Liver (tissue), 9 donors: ENCODE results near the gene MUC2. TPM values are rescaled to one million over a fixed set of nuclear protein-coding genes. Genes with fewer than 3 reads are reported as not detected.

Experiments
- DNase-seq: peaks from one replicate; pipeline ENCODE4 v3.0.0-alpha.2; 2017; ENCODE audit warnings: low spot score
- H3K27ac ChIP-seq, 2 donors: one replicate each; pipeline ENCODE4 v1.7.0; 2013; ENCODE audit warnings: inconsistent platforms in 2 of 2, low read length in 2 of 2, control low read depth in 1 of 2, low read depth in 1 of 2, mild to moderate bottlenecking in 1 of 2
- H3K27me3 ChIP-seq, 4 donors: one replicate each; pipeline versions ENCODE4 v1.6.1 to v1.7.0; 2013; ENCODE audit warnings: low read length in 3 of 4, inconsistent platforms in 1 of 4, mild to moderate bottlenecking in 1 of 4, moderate library complexity in 1 of 4; ENCODE audit not compliant: control insufficient read depth in 4 of 4, insufficient read depth in 4 of 4
- H3K36me3 ChIP-seq, 4 donors: one replicate each; pipeline versions ENCODE4 v1.6.1 to v1.7.0; 2013; ENCODE audit warnings: low read length in 3 of 4, mild to moderate bottlenecking in 3 of 4, low read depth in 1 of 4, moderate library complexity in 1 of 4; ENCODE audit not compliant: control insufficient read depth in 4 of 4, insufficient read depth in 3 of 4
- H3K4me1 ChIP-seq, 4 donors: one replicate each; pipeline versions ENCODE4 v1.6.1 to v1.7.0; 2013; ENCODE audit warnings: low read length in 3 of 4, mild to moderate bottlenecking in 3 of 4, moderate library complexity in 1 of 4; ENCODE audit not compliant: control insufficient read depth in 4 of 4, insufficient read depth in 4 of 4
- H3K4me3 ChIP-seq, 3 donors: one replicate each; pipeline versions ENCODE4 v1.6.1 to v1.7.0; 2013; ENCODE audit warnings: low read length in 3 of 3, control low read depth in 1 of 3, low read depth in 1 of 3, mild to moderate bottlenecking in 1 of 3
- H3K9ac ChIP-seq, 2 donors: one replicate each; pipeline ENCODE4 v1.7.0; 2013; ENCODE audit warnings: low read length in 2 of 2, mild to moderate bottlenecking in 2 of 2, moderate library complexity in 2 of 2, control low read depth in 1 of 2, low read depth in 1 of 2
- H3K9me3 ChIP-seq, 4 donors: one replicate each; pipeline versions ENCODE4 v1.6.1 to v1.7.0; 2013; ENCODE audit warnings: low read length in 3 of 4; ENCODE audit not compliant: control insufficient read depth in 4 of 4
- ATF3 ChIP-seq: IDR thresholded peaks from 2 replicates; pipeline ENCODE4 v1.6.1; 2016; ENCODE audit warnings: antibody characterized with exemption
- CTCF ChIP-seq: fragments of 150-350 bp; IDR thresholded peaks from 2 replicates; pipeline ENCODE4 v1.5.1; 2017; ENCODE audit warnings: improper control_type of control experiment, low read depth, low read length; ENCODE audit not compliant: missing input control
- EGR1 ChIP-seq, 2 donors: IDR thresholded peaks; 2 replicates each; pipeline ENCODE4 v1.6.1; 2016 to 2018; ENCODE audit warnings: antibody characterized with exemption in 2 of 2, low read depth in 2 of 2
- FOXA2 ChIP-seq: IDR thresholded peaks from 2 replicates; pipeline ENCODE4 v1.6.1; 2016; ENCODE audit warnings: antibody characterized with exemption
- GABPA ChIP-seq, 2 donors: IDR thresholded peaks in 1 of 2; conservative IDR thresholded peaks in 1 of 2; 2 replicates each; pipeline ENCODE4 v1.6.1; 2016; ENCODE audit warnings: antibody characterized with exemption in 2 of 2, mild to moderate bottlenecking in 1 of 2, moderate library complexity in 1 of 2
- HNF4A ChIP-seq, 2 donors: conservative IDR thresholded peaks; 2 replicates each; pipeline ENCODE4 v1.6.1; 2016; ENCODE audit warnings: antibody characterized with exemption in 2 of 2, mild to moderate bottlenecking in 2 of 2
- HNF4G ChIP-seq: IDR thresholded peaks from 2 replicates; pipeline ENCODE4 v1.6.1; 2016; ENCODE audit warnings: antibody characterized with exemption
- JUND ChIP-seq, 2 donors: IDR thresholded peaks; 2 replicates each; pipeline ENCODE4 v1.6.1; 2016; ENCODE audit warnings: antibody characterized with exemption in 2 of 2
- MAX ChIP-seq: IDR thresholded peaks from 2 replicates; pipeline ENCODE4 v1.6.1; 2016; ENCODE audit warnings: antibody characterized with exemption
- NR2F2 ChIP-seq: IDR thresholded peaks from 2 replicates; pipeline ENCODE4 v1.6.1; 2016; ENCODE audit warnings: antibody characterized with exemption
- RAD21 ChIP-seq, 2 donors: IDR thresholded peaks; 2 replicates each; pipeline ENCODE4 v1.6.1; 2016; ENCODE audit warnings: antibody characterized with exemption in 2 of 2, mild to moderate bottlenecking in 2 of 2
- REST ChIP-seq: IDR thresholded peaks from 2 replicates; pipeline ENCODE4 v1.6.1; 2016; ENCODE audit warnings: antibody characterized with exemption, mild to moderate bottlenecking
- RXRA ChIP-seq, 2 donors: IDR thresholded peaks; 2 replicates each; pipeline ENCODE4 v1.6.1; 2017 to 2018; ENCODE audit warnings: antibody characterized with exemption in 2 of 2, mild to moderate bottlenecking in 1 of 2
- YY1 ChIP-seq: IDR thresholded peaks from 2 replicates; pipeline ENCODE4 v1.6.1; 2016; ENCODE audit warnings: antibody characterized with exemption, mild to moderate bottlenecking
- ZBTB33 ChIP-seq: IDR thresholded peaks from 2 replicates; pipeline ENCODE4 v1.6.1; 2016; ENCODE audit warnings: antibody characterized with exemption
- WGBS: extraction: QIAGEN DNeasy Blood & Tissue Kit; methylation state at CpG from one replicate; pipeline ENCODE4 v1.1.7; 2013; 5-methylcytosine and 5-hydroxymethylcytosine counted together
- polyA plus RNA-seq, 2 donors: library from polyadenylated mRNA; stranded (reverse) in 1 of 2; unstranded in 1 of 2; fragments of 200-250 nt in 1 of 2; fragments of >200 nt in 1 of 2; fragmentation: Nextera tagmentation in 1 of 2; extraction: Ambion mirVana in 1 of 2; gene quantifications; one replicate each; pipeline versions ENCODE4 v1.2.1 to v1.2.3, GENCODE V29; 2013 to 2015
- total RNA-seq, 2 donors: library from RNA; depleted of rRNA; stranded (reverse); fragments of >200 nt; gene quantifications; one replicate each; pipeline ENCODE4 v1.2.3, GENCODE V29; 2014
- donor health status: healthy.
- donor health status: healthy.
- donor health status: healthy.
- donor health status: healthy.
- donor health status: healthy.

MUC2 gene
- total and polyA plus RNA-seq, 4 donors: under 0.01 TPM; not detected in 3

- DNase-seq: no peak
- WGBS: 80% methylated on average over 46 of the region's 46 CpGs
- Histone ChIP-seq H3K36me3 (no peaks in the 10 kb centered on the region), H3K27ac (no peak overlapping the region), H3K9ac (no peak overlapping the region), H3K4me1 (no peaks in the 10 kb centered on the region), H3K4me3 (no peak overlapping the region), H3K27me3 (peaks cover 0 to 5% (median 0%) of the 10 kb centered on the region in 4 donors), H3K9me3 (no peaks in the 10 kb centered on the region)
- no peak for TF ChIP-seq REST
- no peak for TF ChIP-seq JUND (IDR thresholded peaks at IDR 0.05)
Observed at GRCh38 chr11:1055990-1056771, 18.5 kb upstream of the MUC2 start.

- no peaks in the 10 kb centered on the region for H3K36me3 ChIP-seq
- DNase-seq: no peak
- no peaks in the 10 kb centered on the region for H3K27me3 ChIP-seq
- no peak overlapping the region for H3K27ac ChIP-seq
- H3K4me3 ChIP-seq: no peak overlapping the region
- H3K9me3 ChIP-seq: peaks cover 2 to 3% (median 2%) of the 10 kb centered on the region in 4 donors
- TF ChIP-seq YY1 (no peak), NR2F2 (no peak), ZBTB33 (no peak), FOXA2 (no peak), CTCF (no peak), HNF4G (no peak), RAD21 (IDR thresholded peaks at IDR 0.05) (no peak), REST (no peak), EGR1 (IDR thresholded peaks at IDR 0.05; ENCODE audit: low read depth in 2 of 2) (no peak), HNF4A (conservative IDR thresholded peaks at IDR 0.05) (no peak), ATF3 (no peak), JUND (IDR thresholded peaks at IDR 0.05) (no peak), GABPA (IDR thresholded peaks at IDR 0.05 in 1 of 2, conservative IDR thresholded peaks at IDR 0.05 in 1 of 2) (no peak), MAX (no peak), RXRA (IDR thresholded peaks at IDR 0.05) (no peak)
- H3K4me1 ChIP-seq: no peaks in the 10 kb centered on the region
- 88% methylated on average over 16 of the region's 16 CpGs for WGBS
- no peak overlapping the region for H3K9ac ChIP-seq
Observed at GRCh38 chr11:1057806-1058205, 16.9 kb upstream of the MUC2 start.
